SJCRH30 (cell line): ENCODE data around the gene DHRS1. TPM values are rescaled to one million over a fixed set of nuclear protein-coding genes. Genes with fewer than 3 reads are reported as not detected.
A peak's percentile ranks its signal among the peaks of the same experiment; 100 is the strongest.

Source experiments
- DNase-seq, 2 experiments: peaks; one replicate each; pipeline ENCODE4 v3.0.0-alpha.2; 2015 to 2020
- H3K27ac ChIP-seq: fragments of 250-450 bp; sonication (Bioruptor Pico); 2 replicates; pipeline ENCODE4 v1.5.1; 2020; ENCODE audit warnings: mild to moderate bottlenecking, moderate library complexity
- H3K27me3 ChIP-seq: fragments of 250-450 bp; sonication (Bioruptor Pico); 2 replicates; pipeline ENCODE4 v1.5.1; 2020; ENCODE audit warnings: mild to moderate bottlenecking, moderate library complexity
- H3K36me3 ChIP-seq: fragments of 250-450 bp; sonication (Bioruptor Pico); 2 replicates; pipeline ENCODE4 v1.5.1; 2020; ENCODE audit warnings: mild to moderate bottlenecking, moderate library complexity
- H3K4me1 ChIP-seq: fragments of 250-450 bp; sonication (Bioruptor Pico); 2 replicates; pipeline ENCODE4 v1.5.1; 2020; ENCODE audit warnings: mild to moderate bottlenecking, moderate library complexity
- H3K4me3 ChIP-seq: fragments of 250-450 bp; sonication (Bioruptor Pico); 2 replicates; pipeline ENCODE4 v1.5.1; 2020; ENCODE audit warnings: mild to moderate bottlenecking, moderate library complexity
- H3K9me3 ChIP-seq: fragments of 250-450 bp; sonication (Bioruptor Pico); replicated peaks from 2 replicates; pipeline ENCODE4 v1.5.1; 2020; ENCODE audit warnings: mild to moderate bottlenecking, moderate library complexity
- total RNA-seq: library from RNA; depleted of rRNA; stranded (reverse); fragments of >200 nt; shearing (Covaris generic); gene quantifications from 2 replicates; pipeline ENCODE4 v1.2.3, GENCODE V29; 2014

The DHRS1 gene
- total RNA-seq, 1 experiment from 2014 or later, result 9.5 TPM

DNA sequence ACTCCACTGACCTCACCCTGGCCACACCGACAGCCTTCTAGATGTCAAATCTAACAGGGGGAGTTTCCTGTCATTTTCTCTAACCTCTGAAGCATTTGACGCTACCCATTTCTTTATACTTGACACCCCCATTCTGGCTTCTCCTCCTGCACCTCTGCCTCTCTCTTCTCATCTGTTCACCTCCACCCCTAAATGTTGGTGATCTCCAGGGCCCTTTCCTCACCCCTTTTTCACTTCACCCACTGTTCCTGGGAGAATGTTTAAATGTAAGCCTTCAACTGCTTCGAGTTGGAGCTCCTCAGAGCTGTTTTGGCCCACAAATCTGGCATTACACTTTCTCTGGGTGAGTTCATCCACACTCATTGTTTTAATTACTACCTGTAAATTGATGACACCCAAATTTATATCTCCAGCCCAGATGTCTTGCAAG, 27.7 kb downstream of the DHRS1 start:
- Histone ChIP-seq H3K4me3 (peak overlapping the region; percentile 80), H3K27me3 (no peaks in the 10 kb centered on the region), H3K36me3 (no peaks in the 10 kb centered on the region), H3K9me3 (no peaks in the 10 kb centered on the region), H3K27ac (no peak overlapping the region; the same call in 1 of the 2 replicates), H3K4me1 (no peaks in the 10 kb centered on the region)
- no peak for DNase-seq

DNA sequence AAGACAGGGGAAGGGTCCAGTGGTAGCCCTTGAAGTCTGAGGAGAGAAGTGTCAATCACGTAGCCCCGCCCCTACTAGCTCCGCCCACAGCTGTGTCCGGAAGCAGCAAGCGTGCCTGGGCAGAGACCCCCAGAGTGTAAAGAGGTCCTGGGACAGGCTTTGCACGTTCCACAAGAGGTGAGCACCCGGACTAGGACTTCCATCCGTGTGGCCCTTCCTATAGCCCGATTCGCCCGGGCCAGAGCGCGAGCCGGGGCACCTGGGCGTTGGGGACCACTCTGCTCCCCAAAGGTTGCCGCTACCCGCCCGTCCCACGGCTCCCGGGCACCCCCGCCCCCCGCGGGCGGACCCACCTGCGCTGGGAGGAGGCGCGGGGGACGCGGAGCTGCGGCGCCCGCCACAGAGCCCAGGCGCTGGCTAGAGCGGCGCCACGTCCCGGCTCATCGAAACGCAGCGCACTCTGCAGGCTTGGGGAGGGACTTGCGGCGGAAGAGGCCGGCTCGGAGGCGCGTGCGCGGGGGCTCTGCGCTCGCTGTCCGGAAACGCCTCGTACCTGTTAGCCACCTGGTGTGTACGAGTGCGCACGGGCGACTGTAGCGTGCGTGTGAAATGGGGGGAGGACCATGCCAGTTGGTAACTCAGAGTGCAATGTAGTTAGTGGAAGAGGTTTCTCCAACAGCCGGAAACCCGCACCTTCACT, 28.3 kb downstream of the DHRS1 start, which contains the start of gene RABGGTA:
RABGGTA (minus strand) TSS at position 464 of the 700 bp plus-strand sequence. CDS start 482 bp downstream, outside the sequence.
- no peaks in the 10 kb centered on the region for H3K4me1 ChIP-seq
- peak; percentile 87 to 90 for DNase-seq
- peak within 1 kb of the TSS; percentile 72 for H3K27ac ChIP-seq
- H3K36me3 ChIP-seq, result no peaks in the 10 kb centered on the region
- H3K4me3 ChIP-seq, result peak within 1 kb of the TSS; percentile 80
- no peaks in the 10 kb centered on the region for H3K9me3 ChIP-seq
- H3K27me3 ChIP-seq, result no peaks in the 10 kb centered on the region

DNA sequence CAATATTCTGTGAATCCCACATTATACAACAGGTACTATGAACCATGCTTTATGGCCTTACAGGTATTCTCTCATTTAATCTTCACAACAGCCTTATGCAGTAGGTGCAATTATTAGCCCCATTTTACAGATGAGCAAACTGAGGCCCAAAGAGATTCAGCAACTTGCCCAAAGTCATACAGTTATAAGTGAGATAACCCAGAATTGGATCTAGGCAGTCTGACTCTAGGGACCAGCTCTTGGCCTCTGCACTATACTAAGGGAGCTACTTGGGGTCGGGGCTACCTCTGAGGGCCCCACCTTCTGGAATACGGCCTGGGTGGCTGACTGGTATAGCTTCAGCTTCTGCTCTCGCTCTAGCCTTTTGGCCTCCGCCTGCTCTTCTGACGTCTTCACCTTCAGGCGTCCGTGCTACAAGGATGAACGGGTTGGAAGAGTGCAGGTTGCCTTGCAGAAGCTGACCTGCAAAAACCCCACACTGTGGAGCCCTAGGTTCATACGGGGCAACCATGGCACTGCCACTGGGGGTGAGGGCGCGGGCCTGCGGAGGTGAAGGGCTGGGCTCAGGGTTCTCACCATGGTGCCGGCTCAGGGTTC, 28.9 kb downstream of the DHRS1 start:
- Histone ChIP-seq H3K9me3 (no peaks in the 10 kb centered on the region), H3K27ac (peak overlapping the region; percentile 72), H3K27me3 (no peaks in the 10 kb centered on the region), H3K4me3 (peak overlapping the region; percentile 80), H3K36me3 (no peaks in the 10 kb centered on the region), H3K4me1 (no peaks in the 10 kb centered on the region)
- no peak for DNase-seq

DNA sequence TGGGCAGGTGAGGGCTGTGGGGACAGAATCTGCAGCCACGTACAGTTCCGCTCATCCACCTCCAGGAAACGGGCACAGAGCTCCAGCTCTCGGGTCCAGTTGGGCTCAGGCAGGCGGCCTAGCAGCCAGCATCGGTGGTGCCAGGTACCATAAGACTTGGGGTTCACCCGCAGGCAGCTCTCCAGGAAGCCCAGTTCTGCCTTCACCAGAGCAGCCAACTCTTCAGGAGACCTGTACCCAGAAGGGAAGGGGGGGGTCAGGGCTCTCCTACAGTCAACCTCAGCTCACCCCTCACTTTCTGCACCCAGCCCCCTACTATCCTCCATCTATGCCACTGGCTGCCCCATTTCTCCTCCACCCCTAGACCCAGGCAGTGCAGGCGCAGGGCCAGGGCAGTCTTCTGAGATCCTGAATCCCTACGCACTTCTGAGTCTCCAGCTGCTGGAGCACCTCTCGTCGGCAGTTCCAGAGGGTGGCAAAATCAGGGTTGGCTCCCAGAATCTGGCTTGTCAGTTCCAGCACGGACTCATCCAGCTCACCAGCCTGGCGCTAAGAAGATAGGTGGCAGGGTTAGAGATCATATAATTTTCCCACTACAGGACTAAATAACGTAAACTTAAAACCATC, 29.6 kb downstream of the DHRS1 start:
- DNase-seq, result no peak
- H3K27ac ChIP-seq, result no peak overlapping the region
- H3K9me3 ChIP-seq, result no peaks in the 10 kb centered on the region

DNA sequence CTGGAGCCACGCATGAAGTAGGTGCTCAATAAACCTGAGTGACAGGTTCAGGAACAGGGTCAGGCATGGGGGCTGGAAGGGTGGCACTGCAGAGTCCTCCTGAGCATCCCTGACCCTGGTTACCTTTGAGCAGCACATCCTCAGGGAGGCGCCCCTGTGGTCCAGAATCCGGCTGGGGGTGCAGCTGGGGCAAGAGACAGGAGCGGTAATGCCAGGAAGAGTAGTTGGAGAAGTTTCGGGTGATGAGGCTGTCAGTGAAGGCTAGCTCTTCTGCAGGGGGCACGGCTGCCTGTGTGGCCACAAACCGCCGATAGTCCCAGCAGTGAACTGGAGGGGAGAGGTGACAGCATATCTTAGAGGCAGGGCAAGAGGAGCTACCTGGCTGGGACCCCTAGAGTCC, 30.2 kb downstream of the DHRS1 start:
- DNase-seq, result no peak
- H3K4me3 ChIP-seq, result no peak overlapping the region
- H3K27ac ChIP-seq, result no peak overlapping the region
- no peaks in the 10 kb centered on the region for H3K9me3 ChIP-seq
- no peaks in the 10 kb centered on the region for H3K36me3 ChIP-seq
- H3K27me3 ChIP-seq, result no peaks in the 10 kb centered on the region
- no peaks in the 10 kb centered on the region for H3K4me1 ChIP-seq

More for the DNA sequence above, 29.6 kb downstream of the DHRS1 start:
- Histone ChIP-seq H3K4me3 (no peak overlapping the region), H3K4me1 (no peaks in the 10 kb centered on the region), H3K36me3 (no peaks in the 10 kb centered on the region), H3K27me3 (no peaks in the 10 kb centered on the region)

DNA sequence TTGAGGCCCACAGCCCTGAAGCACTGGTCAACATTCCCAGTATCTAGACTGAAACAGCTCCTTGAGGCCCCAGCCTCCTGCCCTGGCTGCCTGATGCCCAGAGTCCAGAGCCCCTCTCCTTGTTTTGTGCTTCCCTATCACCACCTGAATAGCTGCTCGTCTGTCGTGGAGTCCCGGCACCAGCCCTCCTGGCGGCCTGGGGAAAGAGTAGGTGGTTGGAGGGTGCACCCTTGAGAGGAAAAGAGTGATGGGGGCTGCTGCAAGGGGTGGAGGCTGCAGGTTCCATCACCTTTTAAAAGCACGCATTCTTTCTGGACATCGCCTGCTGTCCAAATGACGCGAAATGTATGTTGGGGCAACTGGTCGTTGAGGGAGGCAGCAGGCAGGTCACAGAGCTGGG, 31.4 kb downstream of the DHRS1 start:
- Histone ChIP-seq H3K27me3 (no peaks in the 10 kb centered on the region), H3K9me3 (no peaks in the 10 kb centered on the region), H3K27ac (no peak overlapping the region), H3K36me3 (no peaks in the 10 kb centered on the region), H3K4me3 (no peak overlapping the region), H3K4me1 (no peaks in the 10 kb centered on the region)
- no peak for DNase-seq

DNA sequence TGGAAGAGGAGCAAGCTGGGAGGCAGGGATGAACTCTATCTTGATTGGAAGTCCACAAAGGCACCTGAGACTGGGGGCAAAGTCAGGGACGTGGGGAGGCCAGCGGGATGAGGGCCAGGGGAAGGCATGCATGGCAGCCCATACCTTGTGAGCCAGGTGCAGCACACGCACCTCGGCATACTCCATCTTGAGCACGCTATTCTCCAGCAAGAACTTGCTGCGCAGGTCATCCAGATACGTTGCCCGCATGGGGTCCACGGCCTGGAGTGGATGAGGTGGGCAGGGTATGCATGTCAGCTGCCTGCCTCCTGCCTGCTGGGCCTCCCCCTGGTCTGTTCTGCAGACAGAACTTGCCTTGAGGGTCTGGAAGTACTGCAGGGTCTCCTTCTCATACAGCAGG, 32.1 kb downstream of the DHRS1 start:
- H3K27ac ChIP-seq, result no peak overlapping the region
- no peak for DNase-seq
- no peaks in the 10 kb centered on the region for H3K4me1 ChIP-seq
- no peaks in the 10 kb centered on the region for H3K9me3 ChIP-seq
- H3K36me3 ChIP-seq, result no peaks in the 10 kb centered on the region
- no peak overlapping the region for H3K4me3 ChIP-seq
- no peaks in the 10 kb centered on the region for H3K27me3 ChIP-seq

DNA sequence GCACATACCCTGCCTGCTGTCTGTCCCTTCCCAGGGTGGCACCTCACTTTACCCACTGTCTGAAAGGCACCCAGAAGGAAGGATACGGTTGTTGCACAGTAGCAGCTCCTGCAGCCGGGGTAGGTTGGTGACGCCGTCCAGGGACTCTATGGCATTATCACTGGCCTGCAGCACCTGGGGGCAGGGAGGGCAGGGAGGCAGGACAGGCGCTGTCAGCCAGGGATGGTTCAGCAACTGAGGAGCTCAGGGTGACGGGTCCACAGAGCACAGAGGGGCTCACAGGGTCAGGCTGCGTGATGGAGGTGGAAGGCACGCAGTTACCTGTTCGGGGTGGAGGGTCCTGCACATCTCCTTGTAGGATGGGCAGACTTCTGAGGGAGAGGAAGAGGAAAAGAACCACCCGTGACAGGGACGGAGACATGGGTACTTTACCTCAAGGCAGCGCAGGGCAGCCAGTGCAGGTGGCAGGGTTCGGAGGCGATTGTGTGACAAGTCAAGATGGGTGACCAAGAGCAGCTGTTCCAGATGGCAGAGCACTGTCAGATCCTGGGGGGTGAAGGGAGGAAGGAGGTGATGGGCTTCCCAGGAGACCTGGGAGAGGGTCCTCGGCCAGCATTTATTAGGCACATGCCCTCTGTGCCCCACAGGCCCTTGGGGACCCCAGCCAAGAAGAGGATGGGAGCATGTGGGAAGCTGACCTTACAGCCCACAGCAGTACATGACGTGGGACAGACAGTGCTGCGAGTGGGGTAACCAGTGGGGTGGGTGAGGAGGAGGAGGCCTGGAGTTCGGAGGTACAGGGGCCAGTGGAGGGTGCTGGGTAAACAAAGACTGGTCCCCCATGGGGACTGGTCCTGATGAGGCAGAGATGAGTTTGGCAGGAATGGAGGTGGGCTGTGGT, 33.0 kb downstream of the DHRS1 start:
- Histone ChIP-seq H3K27me3 (no peaks in the 10 kb centered on the region), H3K4me3 (no peak overlapping the region), H3K4me1 (no peaks in the 10 kb centered on the region), H3K36me3 (no peaks in the 10 kb centered on the region), H3K27ac (no peak overlapping the region), H3K9me3 (no peaks in the 10 kb centered on the region)
- no peak for DNase-seq

DNA sequence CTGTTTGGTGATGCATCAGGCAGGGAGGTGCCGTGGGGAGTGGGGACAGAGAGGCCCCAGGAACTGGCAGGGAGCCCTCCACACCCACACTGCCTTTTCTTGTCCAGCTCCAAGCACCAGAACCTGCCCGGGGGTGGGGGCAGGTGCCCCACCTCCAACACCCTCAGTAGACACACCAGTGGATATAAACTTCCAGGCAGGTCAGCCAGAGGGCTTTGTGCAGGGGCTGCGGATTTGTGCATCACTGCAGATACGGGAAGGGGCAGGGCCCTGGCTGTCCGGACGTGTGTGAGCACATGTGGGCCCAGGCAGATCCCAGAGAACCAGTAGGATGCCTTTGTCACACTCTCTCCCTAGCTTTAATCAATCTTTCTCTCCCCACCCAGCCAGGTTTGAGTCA, 35.3 kb downstream of the DHRS1 start:
- no peaks in the 10 kb centered on the region for H3K4me1 ChIP-seq
- DNase-seq, result no peak
- H3K36me3 ChIP-seq, result no peaks in the 10 kb centered on the region
- no peak overlapping the region for H3K4me3 ChIP-seq
- H3K27ac ChIP-seq, result no peak overlapping the region
- no peaks in the 10 kb centered on the region for H3K9me3 ChIP-seq
- H3K27me3 ChIP-seq, result no peaks in the 10 kb centered on the region

DNA sequence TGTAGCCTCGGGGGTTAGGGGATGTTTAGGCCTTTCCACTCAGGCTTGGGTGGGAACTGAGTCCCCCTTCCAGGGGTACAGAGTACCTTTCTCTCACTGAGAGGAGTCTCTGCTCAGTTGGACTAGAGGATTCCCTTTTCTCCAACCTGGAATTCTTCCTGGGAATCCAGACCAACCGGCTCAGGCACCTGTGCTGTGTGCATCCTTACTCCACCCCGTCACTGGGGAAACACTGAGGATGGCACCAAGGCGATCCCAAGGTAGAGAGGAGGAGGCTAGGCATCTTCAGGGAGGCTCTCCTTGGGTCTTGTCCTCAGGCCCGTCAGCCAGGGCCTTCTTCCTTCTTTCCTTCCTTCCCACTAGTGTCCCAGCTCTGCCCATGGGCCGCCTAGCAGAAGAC, 35.7 kb downstream of the DHRS1 start:
- no peak for DNase-seq
- H3K27me3 ChIP-seq, result no peaks in the 10 kb centered on the region
- no peak overlapping the region for H3K4me3 ChIP-seq
- no peaks in the 10 kb centered on the region for H3K9me3 ChIP-seq
- no peaks in the 10 kb centered on the region for H3K4me1 ChIP-seq
- H3K27ac ChIP-seq, result no peak overlapping the region
- no peaks in the 10 kb centered on the region for H3K36me3 ChIP-seq

DNA sequence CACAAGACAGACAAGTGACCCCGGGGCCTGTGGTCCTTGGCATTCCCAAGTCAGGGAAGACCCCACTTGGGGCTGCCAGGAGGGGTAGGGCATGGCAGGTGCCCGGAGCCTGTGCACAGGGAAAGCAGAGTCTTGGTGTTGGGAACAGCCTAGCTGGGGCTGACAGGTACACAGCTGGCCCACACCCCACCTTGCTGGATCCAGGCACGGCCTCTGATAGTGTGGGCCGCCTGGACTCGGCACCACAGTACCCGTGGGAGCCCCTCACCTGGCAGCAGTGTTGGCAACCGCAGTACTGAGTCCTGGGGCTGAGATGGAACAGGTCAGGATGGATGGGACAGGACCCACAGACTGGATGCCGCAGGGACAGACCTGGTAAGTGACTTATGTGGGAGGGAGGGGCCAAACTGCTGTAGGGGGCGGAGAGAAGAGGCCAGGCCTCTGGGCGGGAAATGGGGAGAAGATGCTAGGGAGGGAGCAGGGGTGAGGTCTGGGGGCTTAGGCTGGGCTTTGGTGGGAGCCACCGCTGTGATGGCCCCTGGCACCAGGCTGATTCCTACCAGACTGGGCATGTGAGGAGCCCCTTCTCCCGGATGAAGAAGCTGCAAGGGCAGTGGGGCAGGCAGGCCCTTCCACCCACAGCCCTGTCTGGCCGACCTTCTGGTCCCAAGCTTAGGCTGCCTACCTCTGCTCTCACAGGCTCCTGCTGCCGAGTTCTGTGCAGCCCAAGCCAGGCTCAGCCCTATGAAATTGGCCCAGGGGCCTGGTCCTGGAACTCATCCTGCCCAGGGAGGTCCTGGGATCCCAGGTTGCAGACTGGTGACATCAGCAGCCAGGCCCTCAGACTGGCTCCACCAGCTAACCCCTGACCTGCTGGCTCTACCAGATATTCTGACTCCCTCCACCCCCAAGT, 36.5 kb downstream of the DHRS1 start, which contains the start of gene TGM1:
TGM1 (minus strand) TSS at position 357 of the 913 bp plus-strand sequence. CDS start 825 bp downstream, outside the sequence.
- Histone ChIP-seq H3K9me3 (no peaks in the 10 kb centered on the region), H3K27me3 (no peaks in the 10 kb centered on the region), H3K36me3 (no peaks in the 10 kb centered on the region), H3K27ac (no peak within 1 kb of the TSS), H3K4me3 (no peak within 1 kb of the TSS), H3K4me1 (no peaks in the 10 kb centered on the region)
- no peak for DNase-seq

DNA sequence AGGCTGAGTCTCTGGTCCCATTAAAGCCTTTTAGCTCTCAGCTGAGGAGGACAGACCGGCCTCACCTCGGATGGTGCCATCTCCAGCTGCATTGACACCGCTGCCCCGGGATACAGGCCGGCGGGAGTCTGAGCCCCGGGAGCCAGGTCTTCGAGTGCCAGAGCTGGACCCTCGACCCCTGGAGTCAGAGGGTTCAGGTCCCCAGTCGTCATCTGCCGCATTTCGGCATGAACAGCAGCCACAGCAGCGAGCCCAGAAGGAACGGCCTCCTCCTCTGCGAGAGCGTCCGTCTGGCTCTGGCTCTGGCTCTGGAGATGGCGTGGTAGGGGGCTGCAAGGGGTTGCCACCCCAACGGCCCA, 37.6 kb downstream of the DHRS1 start:
- Histone ChIP-seq H3K36me3 (no peaks in the 10 kb centered on the region), H3K27me3 (no peaks in the 10 kb centered on the region), H3K9me3 (no peaks in the 10 kb centered on the region), H3K27ac (no peak overlapping the region), H3K4me3 (no peak overlapping the region), H3K4me1 (no peaks in the 10 kb centered on the region)
- DNase-seq, result no peak

DNA sequence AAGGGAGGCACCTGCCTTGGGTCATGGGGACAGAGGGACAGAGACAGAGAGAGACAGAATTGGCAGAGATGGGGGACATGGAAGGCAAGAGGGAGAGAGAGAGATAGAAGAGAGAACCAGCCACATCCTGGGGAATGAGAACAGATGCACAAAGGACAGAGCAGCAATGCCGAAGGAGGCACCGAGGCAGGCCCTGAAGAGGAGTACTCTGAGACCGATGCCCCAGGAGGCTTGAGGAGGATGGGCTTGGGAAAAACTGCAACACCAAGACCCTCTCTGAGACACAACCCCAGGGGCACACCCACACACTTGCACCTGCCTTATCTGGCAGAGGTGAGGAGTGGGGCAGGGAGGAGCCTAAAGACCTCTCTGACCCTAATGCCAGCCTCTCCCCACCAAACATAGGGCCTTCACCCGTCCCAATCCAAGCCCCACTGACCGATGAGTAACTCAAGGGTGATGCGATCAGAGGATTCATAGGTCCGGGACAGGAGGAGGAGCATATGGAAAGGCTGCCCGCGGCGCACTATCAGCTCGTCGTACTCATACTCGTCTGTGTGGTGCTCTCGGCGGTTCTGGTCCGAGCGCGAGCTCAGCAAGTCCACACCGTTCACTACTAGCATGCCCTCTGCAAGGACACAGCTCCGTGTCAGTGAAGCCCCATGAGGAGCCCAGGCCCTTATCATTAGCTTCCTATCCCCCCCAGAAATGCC, 38.2 kb downstream of the DHRS1 start:
- Histone ChIP-seq H3K9me3 (no peaks in the 10 kb centered on the region), H3K4me3 (no peak overlapping the region), H3K36me3 (no peaks in the 10 kb centered on the region), H3K27ac (no peak overlapping the region), H3K4me1 (no peaks in the 10 kb centered on the region), H3K27me3 (no peaks in the 10 kb centered on the region)
- DNase-seq, result no peak
